Stimulated activated naive CD8-positive, alpha-beta T cell treated with anti-CD3 and anti-CD28 coated beads, Interleukin-15, Interleukin-2, amounts not matched to agents 100 U/mL and 50 U/mL, for 24 hours (primary cell): ENCODE data around the gene POFUT2.

Experiments used
- ATAC-seq: fragments of 150-1000 bp; cut with Tn5 transposase; one replicate; pipeline ENCODE4 v1.10.0; 2021
- DNase-seq: peaks from one replicate; pipeline ENCODE4 v3.0.0; 2021

The POFUT2 gene

GRCh38 chr21:45283035-45283610 lies 4.6 kb downstream of the POFUT2 start:
- ATAC-seq (no peak), DNase-seq (no peak)

- ATAC-seq (no peak), DNase-seq (no peak)
Measured at GRCh38 chr21:45282283-45283034, 5.2 kb downstream of the POFUT2 start.

GRCh38 chr21:45281411-45282282 lies 6.0 kb downstream of the POFUT2 start:
- no peak for DNase-seq
- no peak for ATAC-seq

DNA sequence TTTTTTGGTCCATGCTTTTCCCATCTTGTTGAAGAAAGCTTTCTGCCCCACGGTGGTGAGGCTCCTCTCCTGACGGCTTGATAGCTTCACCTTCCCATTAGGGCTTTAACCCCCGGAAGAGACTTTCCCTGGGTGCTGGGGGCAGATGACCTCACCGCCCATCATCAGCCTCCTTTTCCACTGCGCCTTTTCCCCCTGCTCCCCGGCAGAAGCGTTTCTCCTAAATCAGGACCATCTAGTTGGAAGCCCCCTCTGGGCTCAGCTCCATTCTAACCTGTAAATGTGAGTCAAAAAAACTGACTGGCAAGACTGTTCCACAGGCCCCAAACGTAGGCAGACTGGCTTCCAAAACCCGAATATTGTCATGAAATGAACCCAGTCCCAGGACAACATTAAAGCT lies 6.7 kb downstream of the POFUT2 start:
- no peak for DNase-seq
- no peak for ATAC-seq

GRCh38 chr21:45280178-45280821 lies 7.4 kb downstream of the POFUT2 start:
- DNase-seq, result no peak
- no peak for ATAC-seq

- no peak for DNase-seq
Measured at GRCh38 chr21:45279446-45280177, 8.1 kb downstream of the POFUT2 start.

GRCh38 chr21:45278156-45278911 lies 9.4 kb downstream of the POFUT2 start:
- ATAC-seq (no peak), DNase-seq (no peak)

More at GRCh38 chr21:45279446-45280177, 8.1 kb downstream of the POFUT2 start:
- no peak for ATAC-seq

DNA sequence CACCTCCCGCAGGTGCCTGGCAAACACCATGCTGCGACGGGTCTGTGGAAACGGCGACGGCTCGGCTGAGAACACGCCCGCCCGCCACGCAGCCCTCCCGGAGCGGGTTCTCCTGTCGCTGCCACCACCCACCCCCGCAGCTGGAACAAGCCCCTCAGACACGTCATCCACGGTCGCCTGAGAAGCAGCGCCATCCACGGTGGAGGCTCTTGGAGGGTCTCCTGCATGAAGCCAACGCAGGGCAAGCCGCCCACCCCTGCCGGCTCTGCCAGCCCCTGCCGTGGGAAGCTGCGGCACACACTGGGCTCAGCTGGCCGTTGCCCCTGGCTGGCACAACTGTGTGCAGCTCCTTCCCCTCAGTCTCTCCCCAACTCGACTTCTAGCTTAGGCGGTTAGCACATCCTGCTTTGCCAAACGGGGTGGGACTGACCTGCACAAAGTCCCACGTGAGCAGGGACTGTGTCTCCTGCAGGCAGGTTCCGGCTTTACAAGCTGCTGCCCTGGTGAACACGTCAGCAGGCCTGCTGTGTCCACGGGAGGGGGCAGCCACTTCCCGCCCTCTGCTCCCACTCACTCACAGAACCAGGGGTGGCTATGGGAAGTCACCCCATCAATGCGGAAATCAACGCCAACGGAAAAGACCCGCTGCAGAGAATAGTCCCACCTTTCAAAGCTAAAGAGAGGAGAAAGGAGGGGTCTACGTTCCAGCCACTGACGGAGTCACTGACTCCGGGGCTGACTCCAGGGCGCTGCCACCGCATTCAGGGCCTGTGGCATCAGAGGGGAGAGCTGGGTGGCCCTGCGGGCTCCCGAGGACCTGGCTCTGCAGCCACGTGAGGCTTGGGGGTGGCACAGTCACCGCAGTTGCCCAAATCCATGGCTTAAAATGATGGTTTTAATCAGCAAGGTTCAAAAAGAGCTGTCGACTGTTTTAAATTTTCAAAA lies 10.3 kb downstream of the POFUT2 start:
- DNase-seq, result no peak

GRCh38 chr21:45276596-45276995 lies 11.1 kb downstream of the POFUT2 start:
- DNase-seq (no peak), ATAC-seq (no peak)

More for the DNA sequence above, 10.3 kb downstream of the POFUT2 start:
- ATAC-seq, result no peak

DNA sequence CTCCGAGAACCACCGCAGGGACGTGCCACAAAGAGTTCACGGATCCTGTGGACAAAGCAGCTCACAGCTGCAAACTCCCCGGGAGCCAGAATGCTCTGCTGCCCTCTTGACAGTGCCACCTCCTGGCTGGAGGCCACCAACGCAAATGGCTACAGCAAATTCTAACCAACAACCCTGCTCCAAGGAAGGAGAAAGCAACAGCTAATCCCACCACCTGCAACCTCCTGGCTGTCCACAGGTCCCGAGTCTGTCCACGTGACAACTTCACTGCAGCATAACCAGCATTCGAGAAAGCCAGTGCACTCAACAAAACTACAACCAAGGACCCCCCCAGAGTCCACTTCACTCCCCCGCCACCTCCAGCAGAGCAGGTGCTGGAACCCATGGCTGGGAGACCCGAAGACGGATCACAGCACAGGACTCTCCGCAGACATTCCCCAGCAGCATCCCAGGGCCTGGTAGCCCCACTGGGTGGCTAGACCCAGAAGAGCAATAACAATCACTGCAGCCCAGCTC lies 17.3 kb downstream of the POFUT2 start:
- DNase-seq (no peak), ATAC-seq (no peak)

- DNase-seq (no peak), ATAC-seq (no peak)
Measured at GRCh38 chr21:45269861-45270260, 17.8 kb downstream of the POFUT2 start.

GRCh38 chr21:45267390-45267760 lies 20.3 kb downstream of the POFUT2 start:
- DNase-seq (no peak), ATAC-seq (no peak)

DNA sequence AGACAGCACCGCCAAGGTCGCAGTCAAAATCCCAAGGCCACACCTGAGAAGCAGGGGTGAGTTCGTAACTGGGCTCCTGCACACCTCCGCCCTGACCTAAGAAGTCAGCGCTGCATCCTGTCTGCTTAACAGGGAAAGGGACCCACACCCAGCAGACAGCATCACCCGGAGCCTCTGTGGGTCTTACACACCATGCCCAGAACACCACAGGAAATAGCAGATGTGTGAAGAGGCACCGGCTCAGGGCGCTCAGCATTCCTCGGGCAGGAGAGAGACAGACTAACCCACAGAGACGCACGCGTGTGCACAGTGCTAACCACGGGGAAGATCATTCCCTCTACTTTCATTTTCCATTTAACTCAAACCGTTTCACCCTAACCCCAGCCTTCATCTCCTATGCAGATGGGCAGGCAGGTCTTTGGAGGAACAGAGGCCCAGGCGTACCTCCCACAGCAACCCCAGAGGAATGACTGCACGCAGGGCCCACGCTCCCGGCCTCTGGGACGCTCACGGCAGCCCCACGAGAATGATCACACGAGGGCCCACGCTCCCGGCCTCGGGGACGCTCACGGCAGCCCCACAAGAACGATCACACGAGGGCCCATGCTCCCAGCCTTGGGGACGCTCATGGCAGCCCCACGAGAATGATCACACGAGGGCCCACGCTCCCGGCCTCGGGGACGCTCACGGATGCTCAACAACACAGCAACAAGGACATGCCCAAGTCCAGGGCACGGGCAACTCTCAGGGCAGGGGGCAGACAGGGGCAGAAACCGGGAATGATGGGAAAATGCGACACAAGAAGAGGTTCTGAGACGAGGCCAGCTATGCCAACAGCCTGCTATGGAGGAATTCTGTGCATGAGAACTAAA lies 20.9 kb downstream of the POFUT2 start:
- peak; percentile 33 for DNase-seq
- peak; percentile 89 for ATAC-seq

- ATAC-seq, result no peak
- no peak for DNase-seq
Measured at GRCh38 chr21:45265721-45266517, 21.8 kb downstream of the POFUT2 start.

- ATAC-seq (no peak), DNase-seq (no peak)
Measured at GRCh38 chr21:45264912-45265515, 22.7 kb downstream of the POFUT2 start.

GRCh38 chr21:45264146-45264911 lies 23.4 kb downstream of the POFUT2 start:
- DNase-seq (no peak), ATAC-seq (no peak)

DNA sequence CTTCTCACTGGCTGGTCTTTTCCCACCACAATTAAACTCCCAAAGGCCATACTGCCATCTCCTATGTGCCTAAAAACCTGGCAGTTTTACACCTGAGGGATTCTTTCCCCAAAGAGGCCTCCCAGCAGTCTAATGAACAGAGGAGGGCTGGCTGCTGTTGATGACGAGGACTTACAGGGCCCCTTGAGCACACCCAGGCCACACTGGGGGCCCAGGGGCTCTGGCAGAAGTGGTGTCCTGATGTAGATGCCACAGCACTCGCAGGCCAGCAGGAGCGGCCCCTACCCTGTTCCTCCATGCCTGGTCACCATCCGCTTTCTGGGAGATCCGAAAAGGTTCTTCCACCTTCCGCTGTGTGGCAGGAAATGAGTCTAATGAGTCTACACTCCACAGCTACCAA lies 24.2 kb downstream of the POFUT2 start:
- ATAC-seq (no peak), DNase-seq (no peak)
